Keratinocyte (primary cell): ENCODE measurements around the gene SHROOM4. TPM values are rescaled to one million over a fixed set of nuclear protein-coding genes. Genes with fewer than 3 reads are reported as not detected.

Experiments used
- DNase-seq: peaks from one replicate; pipeline ENCODE4 v3.0.0-alpha.2; 2011; ENCODE audit warnings: low read depth, missing footprints, low spot score
- FAIRE-seq: peaks from 2 replicates; lab custom pipeline; 2011; peaks lifted over from hg19 to GRCh38; lab: Jason Lieb, UNC
- H2AFZ ChIP-seq: 2 replicates; pipeline ENCODE4 v1.6.0; 2012; ENCODE audit warnings: low read length, control low read depth, inconsistent platforms; ENCODE audit not compliant: control insufficient read depth
- H3K27ac ChIP-seq: 2 replicates; pipeline ENCODE4 v1.5.1; 2011; ENCODE audit warnings: low read length; ENCODE audit not compliant: control insufficient read depth, insufficient read depth
- H3K27me3 ChIP-seq: 3 replicates; pipeline ENCODE4 v1.6.0; 2011; ENCODE audit warnings: low read length; ENCODE audit not compliant: control insufficient read depth, insufficient read depth; ENCODE audit errors: extremely low read depth
- H3K36me3 ChIP-seq, 2 experiments: 2 replicates in 1 of 2; 3 replicates in 1 of 2; pipeline ENCODE4 v1.5.1; 2011; ENCODE audit warnings: low read length in 2 of 2, mild to moderate bottlenecking in 1 of 2; ENCODE audit not compliant: control insufficient read depth in 2 of 2, insufficient read depth in 2 of 2; ENCODE audit errors: extremely low read depth in 1 of 2
- H3K4me1 ChIP-seq: 3 replicates; pipeline ENCODE4 v1.5.1; 2011; ENCODE audit warnings: low read length; ENCODE audit not compliant: control insufficient read depth, insufficient read depth; ENCODE audit errors: extremely low read depth
- H3K4me2 ChIP-seq: 3 replicates; pipeline ENCODE4 v1.6.0; 2011; ENCODE audit warnings: low read depth, low read length; ENCODE audit not compliant: control insufficient read depth, insufficient read depth; ENCODE audit errors: extremely low read depth
- H3K4me3 ChIP-seq, 3 experiments: fragments of 200-600 bp in 1 of 3; sonication (generic) in 1 of 3; 2 replicates in 2 of 3; 3 replicates in 1 of 3; pipeline ENCODE4 v1.5.1; 2011 to 2016; ENCODE audit warnings: low read length in 3 of 3, mild to moderate bottlenecking in 3 of 3, control low read depth in 2 of 3, inconsistent platforms in 1 of 3, low read depth in 1 of 3, mixed read lengths in 1 of 3, mixed run types in 1 of 3, moderate library complexity in 1 of 3; ENCODE audit not compliant: control insufficient read depth in 2 of 3, insufficient read depth in 2 of 3; ENCODE audit errors: extremely low read depth in 1 of 3
- H3K79me2 ChIP-seq: 2 replicates; pipeline ENCODE4 v1.6.0; 2012; ENCODE audit warnings: low read length; ENCODE audit not compliant: control insufficient read depth, insufficient read depth
- H3K9ac ChIP-seq: 3 replicates; pipeline ENCODE4 v1.6.0; 2011; ENCODE audit warnings: low read length; ENCODE audit not compliant: control insufficient read depth, insufficient read depth; ENCODE audit errors: extremely low read depth
- H3K9me1 ChIP-seq: 3 replicates; pipeline ENCODE4 v1.6.0; 2011; ENCODE audit warnings: low read length; ENCODE audit not compliant: control insufficient read depth, insufficient read depth; ENCODE audit errors: extremely low read depth
- H3K9me3 ChIP-seq: 2 replicates; pipeline ENCODE4 v1.5.1; 2012; ENCODE audit warnings: low read depth, low read length; ENCODE audit not compliant: control insufficient read depth
- H4K20me1 ChIP-seq: 3 replicates; pipeline ENCODE4 v1.6.0; 2011; ENCODE audit warnings: low read length; ENCODE audit not compliant: control insufficient read depth, insufficient read depth; ENCODE audit errors: extremely low read depth
- EZH2 ChIP-seq: IDR thresholded peaks from one replicate; pipeline ENCODE4 v1.6.1; 2012; ENCODE audit warnings: inconsistent platforms, mild to moderate bottlenecking, low read length, moderate library complexity
- dilution Hi-C: fragments of 300-500 bp; cut with MboI; formaldehyde crosslinking; loops from one replicate; pipeline ENCODE4 v1.7.0; 2020; ENCODE audit warnings: low sequenced_read_pairs; ENCODE audit not compliant: extremely low pct_ligation_motif_present
- polyA plus RNA-seq, 5 experiments: library from polyadenylated mRNA; depleted of rRNA in 3 of 5; stranded (reverse) in 3 of 5; stranded (forward) in 1 of 5; unstranded in 1 of 5; fragments of >200 nt; gene quantifications; 1 replicate in 1 of 5; 2 replicates in 3 of 5; 3 replicates in 1 of 5; pipeline versions ENCODE4 v1.2.1 to v1.2.3, GENCODE V29; 2011 to 2012; ENCODE audit warnings: missing spikeins in 2 of 5, low read depth in 1 of 5, low replicate concordance in 1 of 5
- TF ChIP-seq, protein P1 (sequence below), 3 experiments: IDR thresholded peaks in 1 of 3; conservative IDR thresholded peaks in 1 of 3; optimal IDR thresholded peaks in 1 of 3; 2 replicates in 2 of 3; 3 replicates in 1 of 3; pipeline versions ENCODE3 to v1.5.1; 2011; ENCODE audit warnings: low read length in 3 of 3, mild to moderate bottlenecking in 3 of 3, moderate library complexity in 2 of 3, control low read depth in 1 of 3, inconsistent platforms in 1 of 3; ENCODE audit not compliant: insufficient read depth in 2 of 3; ENCODE audit errors: extremely low read depth in 1 of 3

Gene SHROOM4
- polyA plus RNA-seq, 1 donor (not counting 4 experiments of a cell fraction or from before 2014, with no cell fraction given), result 0.50 TPM

- Histone ChIP-seq H3K4me3 (no peak overlapping the region), H4K20me1 (no peaks in the 10 kb centered on the region), H3K9ac (no peak overlapping the region), H3K27ac (no peak overlapping the region), H3K27me3 (no peaks in the 10 kb centered on the region), H3K36me3 (no peaks in the 10 kb centered on the region), H2AFZ (no peak overlapping the region), H3K9me3 (no peaks in the 10 kb centered on the region), H3K4me2 (no peak overlapping the region), H3K9me1 (no peaks in the 10 kb centered on the region), H3K4me1 (no peaks in the 10 kb centered on the region), H3K79me2 (no peaks in the 10 kb centered on the region)
- dilution Hi-C loops, result no loop called here
- TF ChIP-seq, protein P1, sequence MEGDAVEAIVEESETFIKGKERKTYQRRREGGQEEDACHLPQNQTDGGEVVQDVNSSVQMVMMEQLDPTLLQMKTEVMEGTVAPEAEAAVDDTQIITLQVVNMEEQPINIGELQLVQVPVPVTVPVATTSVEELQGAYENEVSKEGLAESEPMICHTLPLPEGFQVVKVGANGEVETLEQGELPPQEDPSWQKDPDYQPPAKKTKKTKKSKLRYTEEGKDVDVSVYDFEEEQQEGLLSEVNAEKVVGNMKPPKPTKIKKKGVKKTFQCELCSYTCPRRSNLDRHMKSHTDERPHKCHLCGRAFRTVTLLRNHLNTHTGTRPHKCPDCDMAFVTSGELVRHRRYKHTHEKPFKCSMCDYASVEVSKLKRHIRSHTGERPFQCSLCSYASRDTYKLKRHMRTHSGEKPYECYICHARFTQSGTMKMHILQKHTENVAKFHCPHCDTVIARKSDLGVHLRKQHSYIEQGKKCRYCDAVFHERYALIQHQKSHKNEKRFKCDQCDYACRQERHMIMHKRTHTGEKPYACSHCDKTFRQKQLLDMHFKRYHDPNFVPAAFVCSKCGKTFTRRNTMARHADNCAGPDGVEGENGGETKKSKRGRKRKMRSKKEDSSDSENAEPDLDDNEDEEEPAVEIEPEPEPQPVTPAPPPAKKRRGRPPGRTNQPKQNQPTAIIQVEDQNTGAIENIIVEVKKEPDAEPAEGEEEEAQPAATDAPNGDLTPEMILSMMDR (optimal IDR thresholded peaks at IDR 0.05 in 1 of 3, IDR thresholded peaks at IDR 0.05 in 1 of 3, conservative IDR thresholded peaks at IDR 0.05 in 1 of 3; ENCODE audit: extremely low read depth in 1 of 3, insufficient read depth in 2 of 3, low read length in 3 of 3), result no peak
- no peak for TF ChIP-seq EZH2
- no peak for DNase-seq
- FAIRE-seq, result no peak
Observed at GRCh38 chrX:50617183-50617582, 196.8 kb downstream of the SHROOM4 start.

DNA sequence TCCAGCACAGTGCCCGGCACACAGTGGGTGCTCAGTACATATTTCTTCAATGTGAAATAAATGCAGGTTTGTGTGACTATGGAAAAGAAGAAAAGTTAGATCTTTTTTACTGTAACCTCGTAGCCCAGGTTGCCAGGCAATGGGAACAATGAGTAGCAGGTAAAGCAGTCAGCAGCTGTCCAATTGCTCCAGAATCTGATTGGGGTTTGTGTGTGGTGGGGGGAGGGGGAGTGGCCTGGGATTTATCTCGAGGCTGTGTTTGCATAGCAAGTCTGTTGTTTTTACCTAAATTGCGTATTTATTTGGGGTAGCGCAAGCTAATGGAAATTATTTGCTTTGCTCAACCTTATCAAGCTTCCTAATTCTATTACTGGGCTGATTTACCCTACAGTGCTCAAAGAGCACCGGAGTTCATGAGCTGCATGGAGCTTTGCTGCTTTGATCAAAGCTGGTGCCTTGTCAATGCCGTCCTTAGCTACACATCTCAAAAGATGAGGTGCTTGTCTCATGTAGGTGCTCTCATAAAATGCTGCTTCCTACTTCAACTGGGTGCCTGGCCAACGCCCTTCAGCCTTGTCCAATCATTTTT is 198.3 kb downstream of the SHROOM4 start:
- H2AFZ ChIP-seq, result no peak overlapping the region
- TF ChIP-seq, protein P1 (optimal IDR thresholded peaks at IDR 0.05 in 1 of 3, IDR thresholded peaks at IDR 0.05 in 1 of 3, conservative IDR thresholded peaks at IDR 0.05 in 1 of 3; ENCODE audit: extremely low read depth in 1 of 3, insufficient read depth in 2 of 3, low read length in 3 of 3), result no peak
- FAIRE-seq (no peak), DNase-seq (no peak)
- no peaks in the 10 kb centered on the region for H3K9me3 ChIP-seq
- no peak overlapping the region for H3K4me3 ChIP-seq
- dilution Hi-C loops, result no loop called here
- no peak overlapping the region for H3K27ac ChIP-seq
- no peaks in the 10 kb centered on the region for H3K27me3 ChIP-seq
- no peak overlapping the region for H3K9ac ChIP-seq
- H3K4me1 ChIP-seq, result no peaks in the 10 kb centered on the region
- H3K36me3 ChIP-seq, result no peaks in the 10 kb centered on the region
- H3K9me1 ChIP-seq, result no peaks in the 10 kb centered on the region
- H4K20me1 ChIP-seq, result no peaks in the 10 kb centered on the region
- no peaks in the 10 kb centered on the region for H3K79me2 ChIP-seq
- no peak overlapping the region for H3K4me2 ChIP-seq
